Motor neuron (in vitro differentiated cells): Measurements from ENCODE around the gene MYOM1. TPM values are rescaled to one million over a fixed set of nuclear protein-coding genes. Genes with fewer than 3 reads are reported as not detected.

Experiments used
- ATAC-seq, 8 experiments: fragments of 200-7000 bp; cut with Tn5 transposase; replicated peaks in 6 of 8; 2 replicates each; pipeline ENCODE4 v1.8.0; 2021; ENCODE audit warnings: mild to moderate bottlenecking in 8 of 8, moderate library complexity in 8 of 8
- H3K27ac ChIP-seq, 2 donors: fragments of 250-450 bp; sonication (Bioruptor Pico); 2 replicates each; pipeline ENCODE4 v1.9.0; 2021; ENCODE audit warnings: antibody characterized with exemption in 2 of 2, mild to moderate bottlenecking in 2 of 2, moderate library complexity in 1 of 2
- H3K4me1 ChIP-seq, 2 donors: fragments of 250-450 bp; sonication (Bioruptor Pico); replicated peaks in 1 of 2; 2 replicates each; pipeline ENCODE4 v1.6.1; 2021; ENCODE audit warnings: antibody characterized with exemption in 2 of 2, mild to moderate bottlenecking in 2 of 2, moderate library complexity in 1 of 2
- H3K4me3 ChIP-seq, 5 donors: fragments of 250-450 bp; sonication (Bioruptor Pico); 2 replicates each; pipeline ENCODE4 v1.9.0; 2021; ENCODE audit warnings: antibody characterized with exemption in 5 of 5, mild to moderate bottlenecking in 5 of 5, moderate library complexity in 4 of 5
- WGBS, 10 experiments: fragments of 450-650 bp; shearing (Covaris generic); methylation state at CpG; one replicate each; pipeline ENCODE4 v1.0.0; 2022; 5-methylcytosine and 5-hydroxymethylcytosine counted together
- in situ Hi-C, 9 experiments: fragments of 400-800 bp; cut with MboI; loops; one replicate each; pipeline ENCODE4 v1.15.0; 2021; ENCODE audit warnings: low sequenced_read_pairs in 9 of 9, low pct_unique_long_range_greater_than_20kb in 2 of 9; ENCODE audit not compliant: unreplicated experiment in 9 of 9
- total RNA-seq, 8 experiments: library from RNA; unstranded; fragments of 300-600 nt; gene quantifications; 2 replicates each; pipeline versions ENCODE4 v1.2.3 to v1.2.4, GENCODE V29; 2022

The MYOM1 gene
- total RNA-seq, 8 experiments from 2014 or later, result 0.42 to 4.4 (median 1.2) TPM

DNA sequence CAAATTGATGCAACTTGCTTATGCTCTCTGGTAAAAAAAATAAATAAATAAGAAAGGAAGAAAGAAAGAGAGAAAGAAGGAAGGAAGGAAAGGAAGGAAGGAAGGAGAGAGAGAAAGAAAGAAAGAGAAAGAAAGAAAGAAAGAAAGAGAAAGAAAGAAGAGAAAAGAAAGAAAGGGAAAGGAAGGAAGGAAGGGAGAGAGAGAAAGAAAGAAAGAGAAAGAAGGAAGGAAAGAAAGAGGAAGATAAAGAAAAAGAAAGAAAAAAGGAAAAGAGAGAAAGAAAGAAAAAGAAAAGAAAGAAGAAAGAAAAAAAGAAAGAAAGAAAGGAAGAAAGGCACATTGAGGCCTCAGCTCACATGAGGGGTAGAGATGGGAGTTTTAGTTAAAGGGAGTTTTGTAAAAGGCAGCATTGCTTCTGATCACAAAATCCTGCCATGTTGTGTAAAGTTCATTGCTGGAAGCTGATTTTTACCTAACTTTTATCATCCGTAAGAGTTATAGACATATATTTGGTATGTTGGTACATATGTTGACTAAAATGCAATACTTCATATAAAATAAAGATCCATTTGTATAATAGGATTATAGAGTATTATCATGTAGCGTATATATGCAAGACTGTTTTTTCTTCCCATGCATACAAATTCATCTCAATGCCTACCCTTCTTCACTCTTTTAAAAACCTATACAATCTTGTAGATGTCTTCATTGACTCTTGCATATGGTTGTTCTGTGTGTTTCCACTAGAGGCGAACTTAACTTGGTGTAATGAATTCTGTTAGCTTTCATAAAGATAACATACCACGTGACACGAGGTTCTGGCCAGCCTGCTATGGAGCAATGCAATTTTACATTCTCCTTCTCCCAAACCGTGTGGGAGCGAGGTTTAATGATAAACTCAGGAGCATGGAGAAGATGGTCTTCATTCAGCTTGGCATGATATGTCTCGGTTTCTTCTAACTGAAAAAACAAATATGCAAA lies 32.8 kb downstream of the MYOM1 start:
- Histone ChIP-seq H3K4me3 (no peak overlapping the region), H3K27ac (no peak overlapping the region), H3K4me1 (no peaks in the 10 kb centered on the region)
- in situ Hi-C loops, result no loop called here
- ATAC-seq, result no peak
- 69 to 100% (median 92%) methylated on average over 1 to 8 of the region's 8 CpGs for WGBS, 10 experiments

DNA sequence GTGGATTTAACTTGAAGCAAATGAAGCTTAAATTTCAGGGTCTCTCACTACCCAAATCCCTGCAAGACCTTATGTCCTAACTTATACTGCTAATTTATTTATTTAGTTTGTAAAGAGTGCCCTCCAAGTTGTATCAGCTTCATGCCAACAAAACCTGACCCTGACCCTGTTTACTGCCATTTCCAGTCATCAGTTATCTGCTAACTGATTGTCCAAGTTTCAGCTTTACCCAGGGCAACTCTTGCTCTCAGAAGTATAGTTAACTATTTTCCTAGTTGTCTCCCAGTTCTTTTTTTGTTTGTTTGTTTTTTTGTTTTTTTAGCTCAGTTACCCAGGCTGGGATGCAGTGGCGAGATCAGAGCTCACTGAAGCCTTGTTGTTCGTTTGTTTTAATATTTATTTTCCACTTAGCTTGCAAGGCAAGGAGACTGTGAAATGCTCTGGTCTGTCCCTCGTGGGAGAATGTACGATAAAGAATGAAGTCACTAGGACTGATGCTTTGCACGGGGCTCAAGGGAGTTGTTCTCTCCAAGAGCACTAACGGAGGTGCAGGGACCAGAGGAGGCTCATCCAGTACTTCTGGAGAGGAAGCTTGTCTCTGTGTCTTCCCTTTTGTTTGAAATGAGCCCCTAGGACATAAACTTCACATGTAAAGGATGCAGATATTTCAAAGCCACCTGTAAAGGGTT lies 35.3 kb downstream of the MYOM1 start:
- H3K27ac ChIP-seq, result no peak overlapping the region
- peak in 1 of 8 experiments; percentile 38 for ATAC-seq
- in situ Hi-C loops, result no loop called here
- WGBS, 10 experiments, result 39 to 81% (median 64%) methylated on average over 2 to 6 of the region's 6 CpGs
- H3K4me3 ChIP-seq, result no peak overlapping the region
- H3K4me1 ChIP-seq, result no peaks in the 10 kb centered on the region

DNA sequence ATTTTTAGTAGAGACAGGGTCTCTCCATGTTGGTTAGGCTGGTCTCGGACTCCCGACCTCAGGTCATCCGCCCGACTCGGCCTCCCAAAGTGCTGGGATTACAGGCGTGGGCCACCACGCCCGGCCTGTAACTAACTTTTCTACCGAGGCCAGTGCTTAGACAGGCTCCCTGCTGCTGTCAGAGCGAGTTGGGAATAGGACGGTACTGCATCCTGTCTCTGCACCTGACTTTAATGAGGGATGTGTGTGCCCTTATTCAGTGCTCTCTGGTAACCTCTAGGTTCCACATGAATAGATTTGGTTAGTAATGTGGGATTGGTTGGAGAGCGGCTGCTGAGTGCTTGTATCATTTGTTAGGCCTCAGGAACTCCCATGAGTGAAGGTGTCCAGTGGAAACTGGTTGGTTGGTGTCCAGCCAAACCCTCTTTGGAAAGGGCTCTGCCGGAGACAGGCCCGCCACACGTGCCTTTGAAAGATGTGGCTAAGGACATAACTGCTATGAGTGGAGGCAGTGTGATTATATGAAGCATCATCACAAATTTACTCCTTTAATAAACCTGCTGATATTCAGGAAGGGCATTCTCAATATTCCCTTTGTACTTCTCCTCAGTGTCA lies 36.6 kb downstream of the MYOM1 start:
- WGBS, 10 experiments, result 94 to 100% (median 96%) methylated on average over 1 to 10 of the region's 15 CpGs; no CpG with 5 or more reads in 3 of the 10 experiments
- in situ Hi-C loops, result no loop called here
- Histone ChIP-seq H3K27ac (no peak overlapping the region), H3K4me3 (no peak overlapping the region), H3K4me1 (no peaks in the 10 kb centered on the region)
- no peak for ATAC-seq

DNA sequence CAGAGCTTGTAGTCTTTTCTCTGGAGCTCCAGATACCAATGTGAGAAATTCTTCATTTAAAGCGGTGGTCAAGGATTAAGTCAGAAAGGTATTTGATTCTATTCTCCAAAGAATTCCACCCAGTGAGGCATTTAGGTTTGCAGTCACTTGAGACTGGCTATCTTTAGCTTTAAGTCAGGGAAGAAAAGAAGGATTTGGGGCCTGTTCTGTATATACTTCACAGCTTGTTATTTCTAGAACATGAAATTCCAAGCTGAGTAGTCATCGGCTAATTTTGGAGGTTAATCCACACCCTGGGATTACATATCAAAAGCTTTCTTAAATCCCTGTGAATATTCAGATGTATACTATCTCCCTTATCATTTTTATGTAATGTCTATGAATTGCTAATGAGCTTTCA lies 39.4 kb downstream of the MYOM1 start:
- in situ Hi-C loops, result no loop called here
- ATAC-seq, result peak in 4 of 8 experiments; percentile 16 to 93 (median 84)
- WGBS, 10 experiments, result 68 to 100% (median 82%) methylated on average over 1 to 2 of the region's 2 CpGs; no CpG with 5 or more reads in 2 of the 10 experiments
- no peak overlapping the region for H3K27ac ChIP-seq
- no peaks in the 10 kb centered on the region for H3K4me1 ChIP-seq
- H3K4me3 ChIP-seq, result no peak overlapping the region

DNA sequence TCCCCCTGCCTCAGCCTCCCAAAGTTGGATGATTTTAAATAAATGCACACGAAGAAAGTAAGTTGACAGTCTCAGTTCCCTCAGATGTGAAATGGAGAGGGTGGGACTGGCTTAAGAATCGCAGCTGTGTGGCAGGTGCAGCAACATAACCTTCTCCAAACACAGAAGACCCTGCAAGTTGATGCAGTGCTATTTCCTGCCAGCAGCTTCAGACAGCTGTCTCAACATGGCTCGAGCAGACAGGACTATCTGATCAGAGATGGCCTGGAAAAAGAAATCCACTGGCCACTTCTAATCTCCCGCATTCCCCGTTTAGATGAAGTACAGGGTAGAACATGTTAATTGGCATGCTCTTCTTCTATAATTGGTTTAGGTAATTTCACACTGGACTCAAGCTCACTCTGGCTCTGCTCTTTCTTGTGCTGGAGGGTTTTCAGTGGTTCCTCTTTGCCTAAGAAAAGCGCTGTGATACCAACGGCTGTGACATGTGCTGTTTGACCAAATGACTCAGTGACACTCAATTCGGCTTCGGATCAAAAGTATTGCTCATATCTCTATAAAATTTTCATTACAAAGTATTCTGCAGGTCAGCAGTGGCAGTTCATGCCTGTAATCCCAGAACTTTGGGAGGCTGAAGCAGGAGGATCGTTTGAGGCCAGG lies 40.2 kb downstream of the MYOM1 start:
- in situ Hi-C loops, result no loop called here
- no peak overlapping the region for H3K4me3 ChIP-seq
- peak in 1 of 8 experiments; percentile 52 for ATAC-seq
- H3K4me1 ChIP-seq, result no peaks in the 10 kb centered on the region
- no peak overlapping the region for H3K27ac ChIP-seq
- WGBS, 10 experiments, result 40 to 97% (median 77%) methylated on average over 1 to 8 of the region's 10 CpGs; no CpG with 5 or more reads in 1 of the 10 experiments

DNA sequence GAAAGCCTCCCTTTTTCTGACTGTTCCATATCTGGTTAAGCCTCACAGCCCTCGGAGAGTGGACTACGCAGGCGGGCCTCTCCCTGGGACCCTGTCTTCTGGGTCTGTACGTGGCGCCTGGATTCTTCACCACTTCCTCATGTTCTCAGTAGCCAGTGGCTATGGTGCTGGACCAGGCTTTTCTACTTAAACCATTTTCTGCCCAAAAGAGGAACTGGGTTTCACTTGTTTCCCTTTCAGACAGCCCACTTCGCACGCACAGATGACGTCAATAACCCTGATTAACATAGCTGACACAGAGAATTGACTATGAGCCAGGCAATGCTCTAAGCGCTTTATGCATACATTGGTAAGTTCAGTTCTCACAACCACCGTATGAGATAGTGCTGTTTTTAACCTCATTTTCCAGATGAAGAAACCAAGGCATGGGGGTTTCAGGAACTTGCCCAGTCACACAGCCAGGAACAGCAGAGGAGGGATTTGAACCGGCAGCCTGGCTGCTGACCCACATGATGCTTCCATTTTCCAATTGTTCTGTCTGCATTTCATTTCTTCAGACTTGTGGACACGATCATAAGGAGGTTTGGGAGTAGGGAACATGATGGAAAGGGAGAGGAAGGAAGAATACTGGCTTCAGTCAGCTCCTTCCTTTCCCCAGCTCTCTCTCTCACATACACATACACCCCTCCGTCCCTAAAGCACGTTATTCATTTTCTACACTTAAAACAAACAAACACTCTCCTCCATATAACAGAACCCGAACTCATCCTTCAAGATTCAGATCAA lies 41.7 kb downstream of the MYOM1 start:
- WGBS, 10 experiments, result 55 to 95% (median 80%) methylated on average over 1 to 12 of the region's 15 CpGs
- in situ Hi-C loops, result no loop called here
- no peaks in the 10 kb centered on the region for H3K4me1 ChIP-seq
- ATAC-seq, result peak in 1 of 8 experiments; percentile 57
- no peak overlapping the region for H3K27ac ChIP-seq
- no peak overlapping the region for H3K4me3 ChIP-seq

GRCh38 chr18:3175195-3175758 lies 44.5 kb downstream of the MYOM1 start:
- in situ Hi-C loops, result no loop called here
- 38 to 100% (median 76%) methylated on average over 1 to 2 of the region's 2 CpGs; no CpG with 5 or more reads in 3 of the 10 experiments for WGBS, 10 experiments

DNA sequence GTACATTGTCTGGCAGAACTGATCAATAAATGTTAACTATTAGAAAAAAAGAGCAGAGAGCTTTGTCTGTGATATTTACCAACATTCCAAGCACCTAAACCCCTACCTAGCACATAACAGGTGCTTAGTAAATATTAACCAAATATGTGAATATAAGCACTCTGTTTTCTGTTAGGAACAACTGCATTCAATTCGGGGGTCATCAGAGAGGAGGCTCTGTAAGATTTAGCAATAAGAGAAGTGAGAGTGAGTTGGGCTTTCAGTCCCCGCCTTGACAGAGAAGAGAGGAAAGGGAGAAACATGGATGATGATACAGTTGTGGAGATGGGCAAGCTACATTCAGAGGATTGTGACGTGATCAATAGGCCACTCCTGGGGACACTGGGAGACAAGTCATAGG lies 47.7 kb downstream of the MYOM1 start:
- H3K4me1 ChIP-seq, result no peaks in the 10 kb centered on the region
- WGBS, 10 experiments, result 42 to 100% (median 69%) methylated on average over 1 to 3 of the region's 3 CpGs; no CpG with 5 or more reads in 1 of the 10 experiments
- no peak for ATAC-seq
- H3K4me3 ChIP-seq, result no peak overlapping the region
- no peak overlapping the region for H3K27ac ChIP-seq
- in situ Hi-C loops, result no loop called here

More at GRCh38 chr18:3175195-3175758, 44.5 kb downstream of the MYOM1 start:
- Histone ChIP-seq H3K4me1 (no peaks in the 10 kb centered on the region), H3K4me3 (no peak overlapping the region), H3K27ac (no peak overlapping the region)
- no peak for ATAC-seq

GRCh38 chr18:3171631-3172030 lies 48.1 kb downstream of the MYOM1 start:
- Histone ChIP-seq H3K4me1 (no peaks in the 10 kb centered on the region), H3K27ac (no peak overlapping the region), H3K4me3 (no peak overlapping the region)
- in situ Hi-C loops, result no loop called here
- 33 to 81% (median 57%) methylated on average over 2 to 4 of the region's 4 CpGs for WGBS, 10 experiments
- no peak for ATAC-seq

GRCh38 chr18:3170441-3171161 lies 49.2 kb downstream of the MYOM1 start:
- Histone ChIP-seq H3K27ac (no peak overlapping the region), H3K4me3 (no peak overlapping the region), H3K4me1 (no peaks in the 10 kb centered on the region)
- in situ Hi-C loops, result no loop called here
- ATAC-seq, result no peak
- WGBS, 10 experiments, result 72 to 100% (median 92%) methylated on average over 1 to 6 of the region's 6 CpGs

DNA sequence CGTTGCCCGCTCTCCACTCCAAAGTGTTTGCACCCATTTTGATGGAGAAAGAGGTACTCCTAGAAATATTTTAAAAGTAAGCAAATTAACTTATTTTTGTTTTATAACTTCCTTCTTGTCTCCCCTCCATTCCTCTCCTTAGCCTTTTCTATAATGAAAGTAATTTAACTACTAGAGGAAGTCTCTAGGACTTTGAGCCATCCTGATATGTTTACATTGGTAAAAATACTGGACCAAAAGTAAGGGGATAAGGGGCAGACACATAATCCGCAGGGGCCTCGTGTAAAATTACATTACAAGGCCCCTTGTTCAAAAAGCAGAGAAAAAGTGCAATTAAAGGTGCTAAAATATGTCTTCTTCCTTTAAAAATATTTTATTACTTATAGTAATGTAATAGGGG lies 55.4 kb downstream of the MYOM1 start:
- ATAC-seq, result no peak
- 66 to 100% (median 83%) methylated on average over 2 to 4 of the region's 4 CpGs for WGBS, 10 experiments
- Histone ChIP-seq H3K27ac (no peak overlapping the region), H3K4me1 (no peaks in the 10 kb centered on the region), H3K4me3 (no peak overlapping the region)
- in situ Hi-C loops, result no loop called here
